OCI-LY7 (cell line): ENCODE measurements around the gene STX16.

Experiments
- CTCF ChIP-seq: fragments of 200-600 bp; sonication (generic); conservative IDR thresholded peaks from 2 replicates; pipeline ENCODE4 v1.5.1; 2014; ENCODE audit warnings: mild to moderate bottlenecking, antibody characterized with exemption, low read length, moderate library complexity, mixed read lengths
- EZH2phosphoT487 ChIP-seq: fragments of 200-600 bp; sonication (generic); IDR thresholded peaks from 2 replicates; pipeline ENCODE4 v1.6.1; 2018; ENCODE audit warnings: low read depth, borderline replicate concordance, mild to moderate bottlenecking, mixed run types, antibody characterized with exemption, low read length, moderate library complexity, mixed read lengths

DNA sequence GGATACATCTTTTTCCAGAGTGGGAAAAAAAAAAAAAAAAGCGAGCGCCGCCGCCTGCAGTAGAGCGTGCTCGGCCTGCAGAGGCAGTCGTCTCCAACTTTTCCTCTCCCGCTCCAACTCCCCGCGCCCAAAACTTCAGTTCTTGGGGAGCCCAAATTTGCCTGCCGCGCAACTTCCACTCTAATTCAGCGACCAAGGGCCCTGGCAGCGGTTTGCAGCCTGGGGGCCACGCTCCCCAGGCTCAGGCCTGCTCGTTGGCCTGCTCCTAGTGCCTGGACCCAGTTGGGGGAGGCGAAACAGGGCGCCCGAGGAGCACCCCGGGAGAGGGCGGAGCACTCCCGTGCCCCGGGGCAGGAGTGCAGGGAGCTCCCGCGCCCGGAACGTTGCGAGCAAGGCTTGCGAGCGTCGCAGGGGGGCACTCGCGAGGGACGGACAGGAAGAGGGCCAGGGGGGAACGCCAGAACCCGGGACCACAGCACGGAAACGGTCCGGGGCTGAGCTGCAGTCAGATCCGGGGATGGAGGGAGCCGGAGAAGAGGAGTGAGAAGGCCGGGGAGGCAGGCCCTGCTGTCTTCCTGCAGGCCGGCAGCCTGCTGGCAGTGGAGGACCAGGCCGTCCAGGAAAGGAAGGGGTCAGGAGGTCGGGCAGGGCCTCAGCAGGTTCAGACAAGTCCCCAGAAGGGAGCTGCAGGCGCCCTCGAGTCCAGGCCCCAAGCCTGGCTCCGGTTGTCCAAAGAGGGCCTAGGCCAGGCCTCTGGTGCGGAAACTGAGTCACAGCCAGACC is at the start of gene STX16:
- TF ChIP-seq CTCF (peak; percentile 88), EZH2phosphoT487 (no peak)
